AG04450 (cell line): ENCODE measurements around the gene TINCR. TPM values are rescaled to one million over a fixed set of nuclear protein-coding genes. Genes with fewer than 3 reads are reported as not detected.

Experiments used
- CTCF ChIA-PET: fragments of 300-600, 350-600 bp; formaldehyde crosslinking; extraction: SDS; loops from one replicate; lab custom pipeline; 2022; ENCODE audit warnings: antibody characterized with exemption, inconsistent platforms; lab: Charles Lee
- POLR2A ChIA-PET: fragments of 350-600 bp; formaldehyde crosslinking; extraction: SDS; loops from one replicate; lab custom pipeline; 2021; ENCODE audit warnings: antibody characterized with exemption, inconsistent platforms; lab: Yijun Ruan, JAX
- DNase-seq: peaks from one replicate; pipeline ENCODE4 v3.0.0-alpha.2; 2011; ENCODE audit warnings: low read depth, low spot score
- H3K27ac ChIP-seq: one replicate; pipeline ENCODE4 v1.5.1; 2012; ENCODE audit warnings: low read depth, low read length, control low read depth
- H3K27me3 ChIP-seq: one replicate; pipeline ENCODE4 v1.6.0; 2012; ENCODE audit warnings: low read length; ENCODE audit not compliant: control insufficient read depth, insufficient read depth
- H3K4me3 ChIP-seq: 2 replicates; pipeline ENCODE4 v1.5.1; 2011; ENCODE audit warnings: mild to moderate bottlenecking, low read depth, low read length, control low read depth
- H3K9me3 ChIP-seq: 2 replicates; pipeline ENCODE4 v1.5.1; 2012; ENCODE audit warnings: low read length; ENCODE audit not compliant: control insufficient read depth, insufficient read depth
- polyA plus RNA-seq: library from polyadenylated mRNA; depleted of rRNA; stranded (reverse); fragments of >200 nt; gene quantifications from 2 replicates; pipeline ENCODE4 v1.2.3, GENCODE V29; 2011
- TF ChIP-seq, protein P1 (sequence below): IDR thresholded peaks from 2 replicates; pipeline ENCODE4 v1.5.1; 2011; ENCODE audit warnings: low read depth, low read length, control low read depth, inconsistent platforms

The TINCR gene
- polyA plus RNA-seq, 1 experiment = 0.04 TPM

DNA sequence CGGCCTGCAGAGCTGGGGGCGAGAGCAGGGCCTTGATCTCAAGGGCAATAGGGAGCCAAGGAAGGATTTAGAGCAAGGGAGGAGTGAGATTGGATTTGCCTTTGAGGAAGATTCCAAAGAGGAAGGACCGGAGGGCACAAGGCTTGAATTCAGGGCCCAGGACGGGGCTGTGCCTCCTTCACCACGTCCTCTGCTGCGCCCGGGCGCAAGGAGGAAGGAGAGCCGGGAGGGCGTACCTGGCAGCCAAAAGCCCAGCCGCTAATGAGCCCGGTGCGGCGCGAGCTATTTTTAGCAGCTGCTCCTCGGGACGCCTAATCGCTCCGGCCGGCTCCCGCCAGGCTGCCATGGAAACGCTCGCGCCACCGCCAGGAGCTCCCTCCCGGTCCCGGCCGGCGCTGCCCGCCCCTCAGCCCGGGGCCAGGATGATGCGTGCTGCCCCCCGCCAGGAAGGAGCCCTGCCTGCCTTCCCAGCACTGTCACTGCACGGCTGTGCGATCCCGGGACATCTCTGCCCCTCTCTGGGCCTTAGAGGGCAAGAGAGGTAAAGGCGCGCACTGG is 31.3 kb downstream of the TINCR start:
- TF ChIP-seq, protein P1, sequence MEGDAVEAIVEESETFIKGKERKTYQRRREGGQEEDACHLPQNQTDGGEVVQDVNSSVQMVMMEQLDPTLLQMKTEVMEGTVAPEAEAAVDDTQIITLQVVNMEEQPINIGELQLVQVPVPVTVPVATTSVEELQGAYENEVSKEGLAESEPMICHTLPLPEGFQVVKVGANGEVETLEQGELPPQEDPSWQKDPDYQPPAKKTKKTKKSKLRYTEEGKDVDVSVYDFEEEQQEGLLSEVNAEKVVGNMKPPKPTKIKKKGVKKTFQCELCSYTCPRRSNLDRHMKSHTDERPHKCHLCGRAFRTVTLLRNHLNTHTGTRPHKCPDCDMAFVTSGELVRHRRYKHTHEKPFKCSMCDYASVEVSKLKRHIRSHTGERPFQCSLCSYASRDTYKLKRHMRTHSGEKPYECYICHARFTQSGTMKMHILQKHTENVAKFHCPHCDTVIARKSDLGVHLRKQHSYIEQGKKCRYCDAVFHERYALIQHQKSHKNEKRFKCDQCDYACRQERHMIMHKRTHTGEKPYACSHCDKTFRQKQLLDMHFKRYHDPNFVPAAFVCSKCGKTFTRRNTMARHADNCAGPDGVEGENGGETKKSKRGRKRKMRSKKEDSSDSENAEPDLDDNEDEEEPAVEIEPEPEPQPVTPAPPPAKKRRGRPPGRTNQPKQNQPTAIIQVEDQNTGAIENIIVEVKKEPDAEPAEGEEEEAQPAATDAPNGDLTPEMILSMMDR = no peak
- POLR2A ChIA-PET = no interaction called here
- peaks cover 11% of the 10 kb centered on the region for H3K27me3 ChIP-seq
- H3K4me3 ChIP-seq = no peak overlapping the region; the same call in 1 of the 2 replicates
- peaks cover 29% of the 10 kb centered on the region for H3K9me3 ChIP-seq
- H3K27ac ChIP-seq = no peak overlapping the region
- CTCF ChIA-PET = interaction anchor here (1.0 kb wide), 1 partner anchor 11 kb away, joined by 4 read pairs; no protein-coding TSS in a partner anchor
- no peak for DNase-seq

DNA sequence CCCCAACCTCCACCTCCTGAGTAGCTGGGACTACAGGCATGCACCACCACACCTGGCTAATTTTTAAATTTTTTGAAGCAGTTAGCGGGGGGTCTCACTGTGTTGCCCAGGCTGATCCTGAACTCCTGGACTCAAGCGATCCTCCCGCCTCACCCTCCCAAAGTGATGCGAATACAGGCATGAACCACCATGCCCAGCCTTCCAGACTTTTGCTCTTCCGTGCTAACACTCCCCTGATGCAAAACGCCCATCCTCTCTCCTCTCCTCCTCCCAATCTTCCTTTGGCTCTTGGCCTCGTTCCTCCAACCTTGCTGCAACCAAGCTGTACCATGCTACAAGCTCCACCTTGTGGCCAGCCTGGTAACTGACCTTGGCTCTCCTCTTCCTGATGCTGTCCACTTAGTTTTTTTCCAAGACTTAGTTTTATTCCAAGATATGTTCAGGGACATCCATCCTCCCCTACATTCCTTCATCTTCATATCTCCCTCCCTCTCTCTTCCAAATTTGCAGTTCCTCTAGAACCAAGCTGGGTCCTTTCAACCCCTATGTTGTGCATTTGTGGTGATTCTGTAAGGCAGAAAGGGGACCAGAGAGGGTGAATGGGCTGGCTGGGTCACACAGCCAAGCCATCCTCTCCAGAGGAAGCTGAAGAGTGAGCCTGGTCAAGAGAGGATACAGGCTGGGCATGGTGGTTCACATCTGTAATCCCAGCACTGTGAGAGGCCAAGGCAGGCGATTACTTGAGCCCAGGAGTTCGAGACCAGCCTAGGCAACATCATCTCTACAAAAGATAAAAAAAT is 32.8 kb downstream of the TINCR start:
- H3K9me3 ChIP-seq = peaks cover 29% of the 10 kb centered on the region
- ChIA-PET CTCF (no interaction called here), POLR2A (no interaction called here)
- H3K4me3 ChIP-seq = no peak overlapping the region
- H3K27me3 ChIP-seq = peaks cover 8% of the 10 kb centered on the region
- TF ChIP-seq, protein P1 = peak; percentile 39
- no peak overlapping the region for H3K27ac ChIP-seq
- no peak for DNase-seq

DNA sequence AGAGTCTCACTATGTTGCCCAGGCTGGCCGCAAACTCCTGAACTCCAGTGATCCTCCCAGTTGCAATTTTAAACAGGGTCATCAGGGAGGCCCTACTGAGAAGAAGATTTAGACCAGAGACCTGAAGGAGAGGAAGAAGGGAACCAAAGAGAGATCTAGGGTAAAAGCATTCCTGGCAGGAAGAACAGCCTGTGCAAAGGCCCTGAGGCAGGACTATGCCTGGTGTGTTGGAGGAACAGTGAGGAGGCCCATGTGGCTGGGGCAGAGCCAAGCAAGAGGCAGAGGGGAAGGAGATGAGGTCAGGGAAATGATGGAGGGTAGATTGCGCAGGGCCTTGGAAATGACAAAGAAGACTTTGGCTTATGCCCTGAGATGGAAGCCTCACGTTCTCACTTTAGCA is 34.5 kb downstream of the TINCR start:
- DNase-seq = no peak
- H3K27ac ChIP-seq = no peak overlapping the region
- H3K9me3 ChIP-seq = peaks cover 29% of the 10 kb centered on the region
- CTCF ChIA-PET = no interaction called here
- POLR2A ChIA-PET = no interaction called here
- TF ChIP-seq, protein P1 = no peak
- peaks cover 11% of the 10 kb centered on the region for H3K27me3 ChIP-seq
- H3K4me3 ChIP-seq = no peak overlapping the region

DNA sequence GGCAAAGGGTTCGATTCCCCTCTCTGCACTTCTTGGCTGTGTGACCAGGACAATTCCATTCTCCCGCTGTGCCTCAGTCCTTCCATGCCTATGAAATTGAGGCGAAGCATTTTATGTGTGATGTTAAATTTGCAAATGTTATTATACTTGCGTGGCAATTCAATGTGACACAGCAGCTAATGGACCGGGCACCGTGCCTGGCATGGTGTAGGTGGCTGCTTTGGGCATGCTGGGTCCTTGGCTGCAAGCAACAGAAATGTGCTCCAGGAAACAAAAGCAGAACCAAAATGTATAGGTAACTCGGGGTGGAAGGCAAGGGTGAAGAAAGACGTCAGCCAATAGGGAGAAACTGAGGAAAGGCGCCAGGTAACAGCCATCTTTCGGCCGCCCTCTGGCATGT is 37.1 kb downstream of the TINCR start:
- CTCF ChIA-PET = no interaction called here
- POLR2A ChIA-PET = no interaction called here

More for the DNA sequence above, 37.1 kb downstream of the TINCR start:
- DNase-seq = no peak
- Histone ChIP-seq H3K9me3 (peaks cover 24% of the 10 kb centered on the region), H3K27ac (no peak overlapping the region), H3K4me3 (no peak overlapping the region), H3K27me3 (peaks cover 13% of the 10 kb centered on the region)
- TF ChIP-seq, protein P1 = no peak
